HCT116 (cell line): ENCODE results near the gene KCNN4.

Source experiments
- EGR1 ChIP-seq: IDR thresholded peaks from 2 replicates; pipeline ENCODE4 v1.6.1; 2012; ENCODE audit warnings: low read depth
- ELF1 ChIP-seq: IDR thresholded peaks from 2 replicates; pipeline ENCODE4 v1.6.1; 2012; ENCODE audit warnings: low read depth, borderline replicate concordance
- EZH2 ChIP-seq: fragments of 200-600 bp; sonication (generic); IDR thresholded peaks from 2 replicates; pipeline ENCODE4 v1.6.1; 2017; ENCODE audit warnings: antibody characterized with exemption, mixed run types
- EZH2phosphoT487 ChIP-seq: fragments of 200-600 bp; IDR thresholded peaks from 2 replicates; pipeline ENCODE4 v1.6.1; 2018; ENCODE audit warnings: antibody characterized with exemption, borderline replicate concordance
- POLR2A ChIP-seq: IDR thresholded peaks from 2 replicates; pipeline ENCODE4 v1.7.0; 2011; ENCODE audit warnings: borderline replicate concordance; ENCODE audit not compliant: insufficient read depth, insufficient read length; ENCODE audit errors: extremely low read depth
- POLR2AphosphoS5 ChIP-seq: IDR thresholded peaks from 2 replicates; pipeline ENCODE4 v1.6.1; 2011; ENCODE audit warnings: mild to moderate bottlenecking, low read depth, low read length, moderate library complexity
- SP1 ChIP-seq: IDR thresholded peaks from 2 replicates; pipeline ENCODE4 v1.6.1; 2012; ENCODE audit warnings: low read depth
- ZFX ChIP-seq: fragments of 450-650 bp; IDR thresholded peaks from 2 replicates; pipeline ENCODE4 v1.6.1; 2017
- ZNF274 ChIP-seq: fragments of 200-500 bp; sonication (Bioruptor generic); IDR thresholded peaks from 2 replicates; pipeline ENCODE4 v1.6.1; 2014; ENCODE audit warnings: mild to moderate bottlenecking, low read depth, low read length, inconsistent platforms
- TF ChIP-seq, protein P1 (sequence below), 3 experiments: fragments of 200-600 bp in 1 of 3; sonication (generic) in 1 of 3; IDR thresholded peaks in 2 of 3; conservative IDR thresholded peaks in 1 of 3; 2 replicates each; pipeline ENCODE4 v1.5.1; 2012 to 2017; ENCODE audit warnings: low read depth in 2 of 3, low read length in 2 of 3, antibody characterized with exemption in 1 of 3, borderline replicate concordance in 1 of 3, control low read depth in 1 of 3, mild to moderate bottlenecking in 1 of 3, mixed read lengths in 1 of 3, mixed run types in 1 of 3, moderate library complexity in 1 of 3; ENCODE audit not compliant: insufficient read depth in 1 of 3
- TF ChIP-seq, protein P2 (sequence below): IDR thresholded peaks from 2 replicates; pipeline ENCODE4 v1.6.1; 2012; ENCODE audit warnings: low read depth
- TF ChIP-seq, protein P3 (sequence below): IDR thresholded peaks from 2 replicates; pipeline ENCODE4 v1.6.1; 2012
- TF ChIP-seq, protein P4 (sequence below): IDR thresholded peaks from 2 replicates; pipeline ENCODE4 v1.6.1; 2012
- TF ChIP-seq, protein P5 (sequence below): IDR thresholded peaks from 2 replicates; pipeline ENCODE4 v1.6.1; 2011; ENCODE audit warnings: mild to moderate bottlenecking, low read length, moderate library complexity; ENCODE audit not compliant: insufficient replicate concordance; ENCODE audit errors: extremely low read depth

DNA sequence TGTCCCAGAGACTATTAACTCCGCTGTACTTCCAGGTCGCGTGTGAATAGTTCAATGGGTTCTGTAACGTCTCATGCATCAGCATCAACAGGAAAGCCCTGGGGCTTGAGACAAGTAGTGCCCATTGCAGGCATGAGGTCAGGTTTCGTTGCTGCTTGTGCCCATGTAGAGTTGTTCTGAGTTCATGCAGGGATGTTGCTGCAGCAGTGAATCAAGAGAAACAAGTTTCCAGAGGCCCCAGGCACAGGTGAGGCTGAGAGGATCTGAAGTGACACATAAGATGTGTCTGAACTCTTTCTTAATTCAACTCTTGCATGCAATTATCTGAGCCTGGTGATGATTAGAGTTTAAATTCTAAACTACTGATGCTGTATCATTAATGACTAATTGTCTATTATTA, 37.7 kb upstream of the KCNN4 start:
- TF ChIP-seq POLR2A (no peak), POLR2AphosphoS5 (no peak), EZH2 (no peak), EZH2phosphoT487 (no peak), ZNF274 (no peak), ELF1 (no peak), SP1 (no peak), EGR1 (no peak), ZFX (no peak)
- TF ChIP-seq, protein P1, sequence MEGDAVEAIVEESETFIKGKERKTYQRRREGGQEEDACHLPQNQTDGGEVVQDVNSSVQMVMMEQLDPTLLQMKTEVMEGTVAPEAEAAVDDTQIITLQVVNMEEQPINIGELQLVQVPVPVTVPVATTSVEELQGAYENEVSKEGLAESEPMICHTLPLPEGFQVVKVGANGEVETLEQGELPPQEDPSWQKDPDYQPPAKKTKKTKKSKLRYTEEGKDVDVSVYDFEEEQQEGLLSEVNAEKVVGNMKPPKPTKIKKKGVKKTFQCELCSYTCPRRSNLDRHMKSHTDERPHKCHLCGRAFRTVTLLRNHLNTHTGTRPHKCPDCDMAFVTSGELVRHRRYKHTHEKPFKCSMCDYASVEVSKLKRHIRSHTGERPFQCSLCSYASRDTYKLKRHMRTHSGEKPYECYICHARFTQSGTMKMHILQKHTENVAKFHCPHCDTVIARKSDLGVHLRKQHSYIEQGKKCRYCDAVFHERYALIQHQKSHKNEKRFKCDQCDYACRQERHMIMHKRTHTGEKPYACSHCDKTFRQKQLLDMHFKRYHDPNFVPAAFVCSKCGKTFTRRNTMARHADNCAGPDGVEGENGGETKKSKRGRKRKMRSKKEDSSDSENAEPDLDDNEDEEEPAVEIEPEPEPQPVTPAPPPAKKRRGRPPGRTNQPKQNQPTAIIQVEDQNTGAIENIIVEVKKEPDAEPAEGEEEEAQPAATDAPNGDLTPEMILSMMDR (IDR thresholded peaks at IDR 0.05 in 2 of 3, conservative IDR thresholded peaks at IDR 0.05 in 1 of 3; ENCODE audit: borderline replicate concordance in 1 of 3, insufficient read depth in 1 of 3, low read depth in 2 of 3, low read length in 2 of 3), result no peak
- TF ChIP-seq, protein P2, sequence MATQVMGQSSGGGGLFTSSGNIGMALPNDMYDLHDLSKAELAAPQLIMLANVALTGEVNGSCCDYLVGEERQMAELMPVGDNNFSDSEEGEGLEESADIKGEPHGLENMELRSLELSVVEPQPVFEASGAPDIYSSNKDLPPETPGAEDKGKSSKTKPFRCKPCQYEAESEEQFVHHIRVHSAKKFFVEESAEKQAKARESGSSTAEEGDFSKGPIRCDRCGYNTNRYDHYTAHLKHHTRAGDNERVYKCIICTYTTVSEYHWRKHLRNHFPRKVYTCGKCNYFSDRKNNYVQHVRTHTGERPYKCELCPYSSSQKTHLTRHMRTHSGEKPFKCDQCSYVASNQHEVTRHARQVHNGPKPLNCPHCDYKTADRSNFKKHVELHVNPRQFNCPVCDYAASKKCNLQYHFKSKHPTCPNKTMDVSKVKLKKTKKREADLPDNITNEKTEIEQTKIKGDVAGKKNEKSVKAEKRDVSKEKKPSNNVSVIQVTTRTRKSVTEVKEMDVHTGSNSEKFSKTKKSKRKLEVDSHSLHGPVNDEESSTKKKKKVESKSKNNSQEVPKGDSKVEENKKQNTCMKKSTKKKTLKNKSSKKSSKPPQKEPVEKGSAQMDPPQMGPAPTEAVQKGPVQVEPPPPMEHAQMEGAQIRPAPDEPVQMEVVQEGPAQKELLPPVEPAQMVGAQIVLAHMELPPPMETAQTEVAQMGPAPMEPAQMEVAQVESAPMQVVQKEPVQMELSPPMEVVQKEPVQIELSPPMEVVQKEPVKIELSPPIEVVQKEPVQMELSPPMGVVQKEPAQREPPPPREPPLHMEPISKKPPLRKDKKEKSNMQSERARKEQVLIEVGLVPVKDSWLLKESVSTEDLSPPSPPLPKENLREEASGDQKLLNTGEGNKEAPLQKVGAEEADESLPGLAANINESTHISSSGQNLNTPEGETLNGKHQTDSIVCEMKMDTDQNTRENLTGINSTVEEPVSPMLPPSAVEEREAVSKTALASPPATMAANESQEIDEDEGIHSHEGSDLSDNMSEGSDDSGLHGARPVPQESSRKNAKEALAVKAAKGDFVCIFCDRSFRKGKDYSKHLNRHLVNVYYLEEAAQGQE, result no peak
- TF ChIP-seq, protein P3, sequence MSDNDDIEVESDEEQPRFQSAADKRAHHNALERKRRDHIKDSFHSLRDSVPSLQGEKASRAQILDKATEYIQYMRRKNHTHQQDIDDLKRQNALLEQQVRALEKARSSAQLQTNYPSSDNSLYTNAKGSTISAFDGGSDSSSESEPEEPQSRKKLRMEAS, result no peak
- TF ChIP-seq, protein P4, sequence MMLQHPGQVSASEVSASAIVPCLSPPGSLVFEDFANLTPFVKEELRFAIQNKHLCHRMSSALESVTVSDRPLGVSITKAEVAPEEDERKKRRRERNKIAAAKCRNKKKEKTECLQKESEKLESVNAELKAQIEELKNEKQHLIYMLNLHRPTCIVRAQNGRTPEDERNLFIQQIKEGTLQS, result no peak
- TF ChIP-seq, protein P5, sequence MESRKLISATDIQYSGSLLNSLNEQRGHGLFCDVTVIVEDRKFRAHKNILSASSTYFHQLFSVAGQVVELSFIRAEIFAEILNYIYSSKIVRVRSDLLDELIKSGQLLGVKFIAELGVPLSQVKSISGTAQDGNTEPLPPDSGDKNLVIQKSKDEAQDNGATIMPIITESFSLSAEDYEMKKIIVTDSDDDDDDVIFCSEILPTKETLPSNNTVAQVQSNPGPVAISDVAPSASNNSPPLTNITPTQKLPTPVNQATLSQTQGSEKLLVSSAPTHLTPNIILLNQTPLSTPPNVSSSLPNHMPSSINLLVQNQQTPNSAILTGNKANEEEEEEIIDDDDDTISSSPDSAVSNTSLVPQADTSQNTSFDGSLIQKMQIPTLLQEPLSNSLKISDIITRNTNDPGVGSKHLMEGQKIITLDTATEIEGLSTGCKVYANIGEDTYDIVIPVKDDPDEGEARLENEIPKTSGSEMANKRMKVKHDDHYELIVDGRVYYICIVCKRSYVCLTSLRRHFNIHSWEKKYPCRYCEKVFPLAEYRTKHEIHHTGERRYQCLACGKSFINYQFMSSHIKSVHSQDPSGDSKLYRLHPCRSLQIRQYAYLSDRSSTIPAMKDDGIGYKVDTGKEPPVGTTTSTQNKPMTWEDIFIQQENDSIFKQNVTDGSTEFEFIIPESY, result no peak
